Vagina (tissue), 2 donors: Measurements from ENCODE around the gene C10orf90.

Source experiments
- CTCF ChIP-seq, 3 experiments: fragments of 450-650 bp in 2 of 3; fragments of 200-600 bp in 1 of 3; sonication (generic) in 1 of 3; IDR thresholded peaks; one replicate each; pipeline ENCODE4 v1.5.1; 2017 to 2019; ENCODE audit warnings: antibody characterized with exemption in 3 of 3, mild to moderate bottlenecking in 2 of 3, moderate library complexity in 2 of 3
- POLR2AphosphoS5 ChIP-seq, 2 donors: sonication (generic); formaldehyde crosslinking; IDR thresholded peaks; one replicate each; pipeline ENCODE4 v1.9.0; 2017; ENCODE audit warnings: antibody characterized with exemption in 2 of 2, mild to moderate bottlenecking in 2 of 2, low read depth in 1 of 2; ENCODE audit not compliant: insufficient read depth in 1 of 2

GRCh38 chr10:126463286-126463685, 207.2 kb downstream of the C10orf90 start:
- TF ChIP-seq CTCF (IDR thresholded peaks at IDR 0.05) (no peak), POLR2AphosphoS5 (IDR thresholded peaks at IDR 0.05; ENCODE audit: insufficient read depth in 1 of 2, low read depth in 1 of 2) (no peak)
